T-helper 1 cell treated with Interleukin-12 subunit alpha and Interleukin-12 subunit beta and Interleukin-4 antibody, amounts not matched to agents 30 ng/mL and 1 ng/mL, for 36 hours (primary cell): ENCODE results near the gene UPK3A. TPM values are rescaled to one million over a fixed set of nuclear protein-coding genes. Genes with fewer than 3 reads are reported as not detected.
"Not testable (repeated sequence)": the region's sequence is repeated elsewhere in the genome, so short reads cannot be mapped to it uniquely, and the experiment has no call there.

Experiments
- intact Hi-C: fragments of 100-400 bp; cut with micrococcal nuclease; formaldehyde crosslinking; loops from one replicate; pipeline ENCODE4 v1.15.1; 2024
- total RNA-seq: library from RNA; stranded (reverse); gene quantifications from 2 replicates; pipeline ENCODE4 v1.2.3, GENCODE V29; 2022

Gene UPK3A
- total RNA-seq, 1 donor from 2014 or later, result not detected

DNA sequence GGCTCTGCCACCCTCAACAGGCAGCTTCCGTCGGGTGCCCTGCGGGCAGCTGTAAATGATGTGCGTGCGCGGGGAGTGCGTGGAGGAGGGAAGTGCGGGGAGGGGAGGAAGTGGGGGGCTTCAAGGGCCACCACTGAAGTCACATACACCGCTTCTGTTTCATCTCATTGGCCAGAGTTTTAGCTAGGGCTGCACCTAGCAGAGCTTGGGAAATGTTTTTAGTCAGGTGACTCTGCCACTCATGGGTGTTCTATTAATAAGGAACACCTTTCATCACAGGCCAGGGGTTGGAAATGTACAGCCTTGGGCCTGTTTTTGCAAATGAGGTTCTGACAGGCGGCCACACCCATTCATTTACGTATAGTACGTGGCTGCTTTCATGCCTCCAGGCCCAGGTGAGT lies 39.6 kb downstream of the UPK3A start:
- intact Hi-C loops, result no loop called here

DNA sequence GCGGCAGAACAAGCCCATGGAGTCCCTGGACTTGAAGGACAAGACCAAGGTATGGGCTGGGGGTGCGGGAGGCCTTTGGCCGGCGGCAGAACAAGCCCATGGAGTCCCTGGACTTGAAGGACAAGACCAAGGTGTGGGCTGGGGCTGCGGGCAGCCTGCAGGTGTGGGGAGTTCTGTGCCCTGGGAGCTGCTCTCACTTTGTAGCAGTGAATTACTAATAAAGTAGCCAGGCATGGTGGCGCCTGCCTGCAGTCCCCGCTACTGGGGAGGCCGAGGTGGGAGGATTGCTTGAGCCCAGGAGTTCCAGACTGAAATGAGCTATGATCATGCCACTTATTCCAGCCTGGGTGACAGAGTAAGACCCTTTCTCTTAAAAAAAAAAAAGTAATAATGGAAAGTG lies 43.5 kb downstream of the UPK3A start:
- intact Hi-C loops, result not testable (repeated sequence)

DNA sequence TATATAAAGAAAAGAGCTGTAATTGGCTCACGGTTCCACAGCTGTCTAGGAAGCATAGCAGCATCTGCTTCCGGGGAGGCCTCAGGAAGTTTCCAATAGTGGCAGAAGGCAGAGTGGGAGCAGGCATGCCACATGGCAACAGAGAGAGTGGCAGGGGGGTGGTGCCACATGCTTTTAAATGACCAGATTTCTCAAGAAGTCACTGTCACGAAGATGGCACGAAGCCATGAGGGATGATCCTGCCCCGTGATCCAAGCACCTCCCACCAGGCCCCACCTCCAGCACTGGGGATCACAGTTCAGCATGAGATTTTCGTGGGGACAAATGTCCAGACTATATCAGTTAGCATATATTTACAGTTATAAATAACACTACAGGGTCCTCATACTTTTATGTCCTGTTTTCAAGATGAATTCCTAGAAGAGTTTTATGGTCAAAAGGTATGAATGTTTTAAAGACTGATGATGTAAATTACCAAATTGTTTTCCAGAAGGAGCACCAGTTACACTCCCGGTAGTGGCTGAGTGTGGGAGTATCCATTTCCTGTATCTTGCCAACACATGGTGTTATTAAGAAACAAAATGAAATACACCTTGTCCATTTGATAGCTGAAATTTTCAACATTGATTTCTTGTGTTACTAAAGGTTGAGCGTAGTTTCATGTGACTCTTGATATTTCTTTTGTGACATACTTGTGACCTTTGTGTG lies 44.2 kb downstream of the UPK3A start:
- intact Hi-C loops, result no loop called here

DNA sequence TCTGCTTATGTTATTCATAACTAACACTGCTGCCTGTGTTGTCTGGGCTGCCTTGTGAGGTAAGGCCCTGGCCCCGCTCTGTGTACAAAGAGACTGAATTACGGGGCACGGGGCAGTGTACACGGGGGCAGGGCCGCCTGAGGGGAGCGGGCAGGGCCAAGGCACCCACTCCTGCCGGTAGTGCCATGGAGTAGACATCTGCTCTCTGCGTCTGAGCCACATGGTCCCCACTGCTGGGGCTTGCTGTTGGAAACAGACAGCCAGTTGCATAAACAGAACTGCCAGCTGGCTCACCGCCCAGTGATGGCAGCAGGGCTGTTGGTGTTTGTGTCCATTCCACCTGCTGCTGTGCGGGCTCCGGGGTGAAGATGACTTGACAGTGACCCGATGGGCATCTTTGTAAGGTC lies 44.8 kb downstream of the UPK3A start:
- intact Hi-C loops, result no loop called here

DNA sequence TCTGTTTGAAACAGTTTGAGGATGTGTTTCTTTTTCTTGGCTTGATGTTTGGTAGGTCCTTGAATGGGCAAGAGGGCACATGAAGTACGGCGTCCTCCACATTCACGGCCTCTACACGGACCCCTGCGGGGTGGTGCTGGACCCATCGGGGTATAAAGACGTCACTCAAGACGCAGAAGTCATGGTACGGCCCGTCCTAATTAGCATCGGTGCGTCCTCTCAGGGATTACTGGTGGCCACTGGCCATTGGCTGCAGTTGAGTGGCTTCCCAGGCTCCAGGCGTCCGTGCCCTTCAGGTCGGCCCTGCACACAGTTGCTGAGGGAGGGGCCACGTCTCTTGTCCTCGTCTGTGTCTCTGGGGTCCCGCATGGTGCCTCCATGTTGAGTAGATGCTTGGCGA lies 45.8 kb downstream of the UPK3A start:
- intact Hi-C loops, result no loop called here

DNA sequence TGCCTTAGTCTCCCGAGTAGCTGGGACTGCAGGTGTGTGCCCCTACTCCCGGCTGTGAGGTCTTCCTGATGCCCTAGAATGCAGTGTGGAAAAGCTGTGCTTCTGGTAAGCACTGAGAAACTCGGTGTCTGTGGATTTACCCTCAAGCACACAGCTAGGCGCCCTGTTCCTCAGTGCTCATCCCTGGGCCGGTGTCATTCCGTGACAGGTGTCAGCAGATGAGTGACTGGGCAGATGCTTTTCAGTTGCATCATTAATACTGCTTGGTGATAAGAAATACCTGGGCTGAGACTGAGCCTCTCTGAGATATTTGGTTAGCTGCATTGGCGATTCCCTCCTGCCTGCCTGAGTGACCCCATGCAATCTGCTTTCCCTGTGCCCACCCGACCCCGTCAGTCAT lies 46.7 kb downstream of the UPK3A start:
- intact Hi-C loops, result no loop called here

DNA sequence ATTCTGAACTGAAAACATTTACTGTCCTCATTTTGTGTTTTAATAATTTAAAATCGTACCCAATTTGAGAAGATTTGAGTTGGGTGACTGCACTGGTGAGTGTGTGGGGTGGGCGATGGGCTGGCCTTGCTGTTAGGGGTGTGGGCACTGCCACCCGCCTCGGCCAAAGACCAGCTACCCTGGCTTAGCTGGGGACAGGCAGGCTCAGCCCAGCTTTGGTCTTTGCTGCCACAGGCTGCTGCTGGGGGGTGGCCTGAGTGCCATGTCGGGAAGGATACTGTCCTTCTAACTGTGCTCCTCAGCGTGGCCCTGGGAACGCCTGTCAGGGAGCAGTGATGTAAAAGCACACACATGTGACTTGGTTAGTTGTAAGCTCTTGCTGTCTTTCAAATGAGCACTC lies 47.3 kb downstream of the UPK3A start:
- intact Hi-C loops, result no loop called here

DNA sequence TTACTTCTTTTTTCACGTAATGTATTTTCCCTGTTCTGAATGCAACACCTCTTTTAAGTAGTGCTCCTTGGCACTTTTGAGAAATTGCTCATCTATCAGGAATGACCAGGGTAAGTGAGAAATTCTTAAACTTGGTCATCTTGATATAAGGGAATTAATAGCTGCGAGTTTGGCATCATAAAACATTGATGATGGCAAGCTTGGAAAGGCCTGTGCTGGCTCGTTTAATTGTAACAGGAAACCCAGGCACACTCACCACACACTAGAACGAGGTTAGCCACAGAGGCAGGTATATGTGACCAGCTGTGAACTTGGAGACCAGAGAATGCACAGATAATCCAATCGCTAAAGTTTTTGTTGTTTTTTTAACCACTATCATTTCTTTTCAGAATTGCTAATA lies 49.3 kb downstream of the UPK3A start:
- intact Hi-C loops, result no loop called here

DNA sequence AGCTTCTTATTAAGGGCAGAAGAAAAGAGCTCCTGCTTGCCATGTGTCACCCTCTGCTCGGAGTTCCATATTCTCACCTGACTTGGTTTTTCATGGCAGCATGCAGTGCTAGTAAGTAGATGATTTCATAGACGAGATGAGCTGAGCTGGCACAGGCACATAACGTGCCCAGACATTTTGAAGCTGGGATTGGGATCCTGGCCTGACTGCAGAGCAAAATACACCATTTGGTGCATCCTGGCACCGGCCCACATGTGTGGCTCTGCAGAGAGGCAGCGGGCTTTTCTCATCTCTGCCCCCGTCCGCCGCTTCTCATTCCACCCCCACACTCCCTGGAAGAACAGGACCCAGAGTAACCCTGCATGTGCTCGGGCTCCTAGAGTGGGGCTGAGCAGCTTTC lies 49.8 kb downstream of the UPK3A start:
- intact Hi-C loops, result no loop called here

DNA sequence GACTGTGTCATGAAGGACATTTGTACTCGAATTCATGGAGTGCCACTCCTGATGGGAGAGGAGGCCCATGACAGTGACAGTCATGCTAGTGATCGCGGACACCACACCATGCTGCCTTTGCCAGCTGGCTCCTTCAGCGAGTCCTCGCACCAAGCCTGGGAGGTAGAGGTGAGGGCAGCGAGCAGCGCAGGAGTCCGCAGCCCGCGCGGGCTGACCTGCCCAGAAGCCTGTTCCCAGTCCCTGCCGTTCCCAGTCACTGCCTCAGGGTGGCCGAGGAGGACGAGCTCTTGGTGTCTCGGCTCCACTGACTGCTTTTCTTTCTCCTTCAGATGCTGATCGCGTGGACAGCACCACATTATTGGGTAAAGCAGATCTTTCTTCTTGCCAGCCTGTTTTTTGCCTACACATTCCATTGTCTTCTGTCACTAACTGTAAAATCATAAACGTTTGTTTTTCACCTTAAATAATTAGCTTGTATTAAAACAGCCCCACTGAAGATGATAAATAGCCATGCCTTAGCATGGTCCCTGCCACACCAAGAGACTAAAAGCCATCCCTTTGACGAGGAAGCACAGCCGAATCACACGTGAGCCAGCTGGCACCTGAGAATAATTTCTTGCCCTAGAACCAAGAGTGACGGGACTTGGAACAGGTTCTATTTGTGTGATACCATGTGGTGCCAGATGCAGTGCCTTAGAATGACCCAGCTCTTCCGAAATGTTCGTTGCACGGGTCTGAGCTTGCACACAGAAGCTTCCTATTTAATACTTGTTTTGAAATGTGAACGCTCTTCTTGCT lies 50.5 kb downstream of the UPK3A start:
- intact Hi-C loops, result no loop called here

DNA sequence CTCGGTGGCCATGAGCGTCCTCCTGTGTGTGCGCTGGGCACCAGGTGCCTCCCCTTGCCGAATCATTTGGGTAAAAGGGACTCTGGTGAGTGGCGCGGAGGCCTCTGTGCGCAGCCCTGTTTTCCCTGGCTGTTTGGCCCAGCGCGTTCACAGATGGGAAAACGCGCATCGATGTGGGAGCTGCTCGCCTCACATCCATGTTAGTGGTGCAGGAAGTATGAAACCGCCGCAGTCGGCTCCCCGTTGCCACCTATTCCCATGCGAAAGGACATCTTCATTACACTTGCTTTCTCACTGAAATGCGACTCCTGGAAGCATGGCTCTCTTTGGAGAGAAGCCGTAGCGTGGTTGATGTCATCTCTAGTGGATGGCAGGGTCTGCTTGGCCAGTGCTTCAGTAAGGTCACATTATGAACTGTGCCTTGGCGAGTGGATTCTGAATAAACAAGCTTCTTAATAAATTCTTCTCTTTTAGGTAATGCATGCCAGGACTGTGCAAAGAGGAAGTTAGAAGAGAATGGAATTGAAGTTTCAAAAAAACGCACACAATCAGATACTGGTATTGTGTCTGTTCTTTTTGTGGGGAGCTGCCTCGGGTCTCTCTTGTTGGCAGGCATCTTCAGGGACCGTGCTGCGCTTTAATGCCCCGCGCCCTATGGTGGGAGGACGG lies 51.2 kb downstream of the UPK3A start:
- intact Hi-C loops, result no loop called here

DNA sequence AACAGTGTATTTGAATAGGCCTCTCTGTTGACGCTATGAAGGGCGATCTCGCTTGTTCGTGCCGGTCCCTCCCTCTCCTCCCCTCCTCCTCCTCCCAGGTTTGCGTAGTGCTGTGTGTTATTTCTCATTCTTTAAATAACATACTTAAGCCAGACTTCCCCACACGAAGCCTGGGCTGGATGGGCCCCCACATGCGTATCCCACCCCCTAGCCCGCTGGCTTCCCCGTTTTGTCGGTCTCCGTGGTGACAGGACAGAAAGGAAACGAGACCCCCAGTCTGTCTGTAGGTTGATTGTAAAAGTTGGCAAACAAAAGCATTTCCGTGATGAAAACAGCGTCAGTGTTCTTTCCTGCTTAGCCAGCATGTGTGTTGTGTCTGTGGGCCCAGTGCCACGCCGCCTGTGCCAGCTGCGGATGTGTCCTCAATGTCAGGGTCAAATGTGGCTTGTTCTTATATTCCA lies 52.3 kb downstream of the UPK3A start:
- intact Hi-C loops, result no loop called here

DNA sequence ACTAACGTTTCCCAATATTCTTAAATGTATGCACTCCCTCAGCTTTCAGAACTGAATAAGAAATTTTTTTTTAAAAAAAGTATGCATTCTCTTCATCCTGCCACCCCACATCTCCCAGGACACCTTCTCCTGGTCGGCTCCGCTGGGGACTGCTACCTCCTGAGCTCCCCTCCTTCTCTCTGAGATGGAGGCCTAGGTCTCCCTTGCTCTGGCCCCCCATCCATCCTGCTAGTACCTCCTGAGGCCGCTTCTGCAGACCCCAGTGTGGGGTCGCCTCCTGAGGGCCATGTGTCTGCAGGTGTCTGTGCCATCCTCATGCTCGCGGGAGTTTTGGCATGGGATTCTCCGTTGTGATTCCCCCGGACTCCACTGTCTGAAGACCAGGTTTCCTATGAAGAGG lies 52.8 kb downstream of the UPK3A start:
- intact Hi-C loops, result no loop called here

DNA sequence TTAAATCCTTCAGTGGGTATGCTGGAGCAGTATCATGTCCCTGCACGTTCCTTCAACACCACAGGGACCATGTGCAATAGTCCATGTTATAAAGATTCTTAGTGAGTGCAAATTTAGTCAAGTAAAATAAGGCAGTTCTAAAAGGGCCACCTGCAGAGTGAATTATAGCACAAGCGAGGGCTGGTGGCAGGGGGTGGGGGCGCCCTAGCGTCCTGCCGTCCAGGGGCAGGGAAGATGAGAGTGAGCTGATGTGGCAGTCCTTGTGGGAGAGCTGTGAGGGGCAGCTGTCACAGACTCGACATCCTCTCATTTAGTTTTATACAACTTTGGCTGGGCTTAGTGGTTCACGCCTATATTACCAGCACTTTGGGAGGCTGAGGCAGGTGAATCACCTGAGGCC lies 54.0 kb downstream of the UPK3A start:
- intact Hi-C loops, result no loop called here

DNA sequence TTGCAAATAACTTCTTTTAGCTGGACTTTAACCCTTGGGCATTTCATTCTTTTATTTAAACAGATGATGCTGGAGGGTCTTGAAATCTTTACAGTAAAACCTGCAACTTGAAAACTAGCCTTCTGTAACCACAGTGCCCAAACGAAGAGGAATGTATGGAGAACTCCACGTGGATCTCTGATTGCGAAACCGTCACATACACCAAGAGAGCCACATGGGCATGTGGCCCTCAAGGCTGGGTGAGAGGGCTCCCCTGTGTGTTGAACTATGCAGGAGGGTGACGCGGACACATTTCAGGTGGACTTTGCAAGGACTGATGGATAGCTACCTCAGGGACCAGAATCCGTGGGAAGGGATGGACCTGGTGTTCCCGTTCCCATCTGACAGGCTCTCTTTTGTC lies 55.6 kb downstream of the UPK3A start:
- intact Hi-C loops, result loop anchor here (5.0 kb wide), 1 partner anchor 73 kb away; no protein-coding TSS in a partner anchor

DNA sequence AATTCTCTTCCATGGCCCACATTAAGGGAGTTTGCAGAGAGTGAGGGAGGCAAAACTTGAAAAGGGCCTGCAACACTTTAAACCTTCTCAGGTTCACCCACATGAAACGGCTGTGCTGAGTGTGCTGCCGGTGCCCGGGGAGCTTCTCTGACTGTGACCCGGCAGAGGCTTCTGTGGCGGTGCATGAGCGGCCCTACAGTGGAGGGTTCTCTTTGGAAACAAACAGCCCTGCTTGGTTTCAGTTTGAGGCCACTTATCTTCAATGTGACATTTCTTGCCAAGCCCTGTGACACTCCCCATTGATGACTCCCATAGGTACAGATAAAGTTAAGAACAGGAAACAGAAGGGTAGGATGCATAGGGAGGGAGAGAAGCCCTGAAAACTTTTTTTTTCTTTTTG lies 56.7 kb downstream of the UPK3A start:
- intact Hi-C loops, result loop anchor here (1.0 to 5.0 kb wide), 2 partner anchors 23 to 74 kb away; no protein-coding TSS in a partner anchor

DNA sequence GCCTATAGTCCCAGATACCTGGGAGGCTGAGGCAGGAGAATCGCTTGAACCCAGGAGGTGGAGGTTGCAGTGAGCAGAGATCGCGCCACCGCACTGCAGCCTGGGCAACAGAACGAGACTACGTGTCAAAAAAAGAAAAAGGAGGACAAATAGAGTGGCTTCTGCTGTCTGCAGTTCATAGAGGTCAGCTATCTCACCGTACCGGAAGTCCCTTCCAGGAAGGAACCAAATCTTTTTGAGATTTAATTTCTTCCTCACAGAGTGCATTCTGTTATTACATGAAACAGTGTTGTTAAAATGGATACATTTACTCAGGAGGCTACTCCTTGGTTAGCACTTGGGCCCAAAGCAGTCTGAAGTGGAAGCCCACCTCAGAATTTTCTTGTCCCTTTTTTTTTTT lies 58.4 kb downstream of the UPK3A start:
- intact Hi-C loops, result loop anchor here (5.0 kb wide), 1 partner anchor 76 kb away; no protein-coding TSS in a partner anchor

DNA sequence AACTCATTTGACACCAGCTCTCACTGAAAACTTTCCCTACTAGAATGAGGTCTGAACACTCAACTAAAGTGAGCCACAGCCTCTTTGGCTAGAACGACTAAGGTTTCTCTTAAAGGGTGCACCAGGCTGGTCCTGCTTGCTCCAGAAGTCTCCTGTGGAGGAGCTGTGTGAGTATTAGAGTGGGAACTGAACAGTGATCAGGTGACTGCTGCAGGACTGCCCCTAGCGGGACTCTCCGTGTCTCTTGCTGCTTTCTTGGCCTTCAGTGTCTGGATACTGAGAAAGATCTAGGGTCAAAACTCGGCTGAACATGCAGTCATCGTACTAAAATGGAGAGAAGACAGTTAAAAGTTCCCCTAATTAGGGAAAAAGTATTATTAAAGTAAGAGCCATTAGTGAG lies 59.6 kb downstream of the UPK3A start:
- intact Hi-C loops, result loop anchor here (2.0 to 5.0 kb wide), 2 partner anchors 36 to 77 kb away; partner anchors contain the start of gene FAM118A
